Cardiac ventricle fibroblast (primary cell): Measurements from ENCODE around the gene AK5. TPM values are rescaled to one million over a fixed set of nuclear protein-coding genes. Genes with fewer than 3 reads are reported as not detected.

Experiments used
- total RNA-seq: library from RNA; depleted of rRNA; stranded (reverse); fragments of >200 nt; gene quantifications from 2 replicates; pipeline ENCODE4 v1.2.3, GENCODE V29; 2015

Gene AK5, protein sequence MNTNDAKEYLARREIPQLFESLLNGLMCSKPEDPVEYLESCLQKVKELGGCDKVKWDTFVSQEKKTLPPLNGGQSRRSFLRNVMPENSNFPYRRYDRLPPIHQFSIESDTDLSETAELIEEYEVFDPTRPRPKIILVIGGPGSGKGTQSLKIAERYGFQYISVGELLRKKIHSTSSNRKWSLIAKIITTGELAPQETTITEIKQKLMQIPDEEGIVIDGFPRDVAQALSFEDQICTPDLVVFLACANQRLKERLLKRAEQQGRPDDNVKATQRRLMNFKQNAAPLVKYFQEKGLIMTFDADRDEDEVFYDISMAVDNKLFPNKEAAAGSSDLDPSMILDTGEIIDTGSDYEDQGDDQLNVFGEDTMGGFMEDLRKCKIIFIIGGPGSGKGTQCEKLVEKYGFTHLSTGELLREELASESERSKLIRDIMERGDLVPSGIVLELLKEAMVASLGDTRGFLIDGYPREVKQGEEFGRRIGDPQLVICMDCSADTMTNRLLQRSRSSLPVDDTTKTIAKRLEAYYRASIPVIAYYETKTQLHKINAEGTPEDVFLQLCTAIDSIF
- 6.4 and 17.6 TPM in 2 replicates for total RNA-seq

DNA sequence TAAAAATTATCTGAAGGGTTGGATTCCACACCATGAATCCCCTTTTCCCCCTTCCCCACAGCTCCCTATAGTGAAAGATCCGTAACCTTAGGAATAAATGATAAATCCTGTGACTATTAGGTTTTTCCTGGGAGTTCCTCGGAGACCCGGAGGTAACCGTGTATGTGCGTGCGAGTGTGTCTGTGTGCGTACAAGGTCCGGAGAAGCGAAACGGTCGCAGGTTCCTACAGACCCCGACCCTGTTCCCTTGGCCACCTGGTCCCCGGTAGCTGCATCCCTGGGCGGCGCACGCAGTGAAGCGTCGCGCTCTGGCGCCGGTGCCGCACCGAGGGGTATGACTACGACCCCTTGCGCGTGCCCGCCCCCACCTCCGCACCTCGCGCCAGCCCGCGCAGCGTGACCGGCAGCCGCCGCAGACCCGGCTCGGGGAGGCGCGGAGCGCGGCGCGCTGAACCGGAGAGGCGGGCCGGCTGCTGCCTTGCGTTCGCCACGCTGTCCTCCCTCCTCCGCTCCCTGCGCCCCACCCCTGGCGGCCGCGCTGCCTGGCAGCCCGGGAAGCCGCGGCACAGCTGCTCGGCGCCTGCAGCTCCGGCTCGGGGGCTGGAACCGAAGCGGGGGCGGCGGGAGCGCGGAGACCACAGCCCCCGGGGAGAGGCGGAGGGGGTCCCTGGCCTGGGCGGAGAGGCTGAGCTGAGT is at the start of gene AK5:
Gene AK5 (plus strand): TSS at position 529 of the 696 bp plus-strand sequence. CDS start 295 bp downstream, outside the sequence.

Other genes with a start within 250 kb of the AK5 start
- 28.2 and 41.5 TPM in 2 replicates for gene PIGK, start 62.6 kb upstream of the AK5 start, total RNA-seq